ENCODE measurements around the gene F8.
"Not testable (repeated sequence)": the region's sequence is repeated elsewhere in the genome, so short reads cannot be mapped to it uniquely, and the experiment has no call there.

DNA sequence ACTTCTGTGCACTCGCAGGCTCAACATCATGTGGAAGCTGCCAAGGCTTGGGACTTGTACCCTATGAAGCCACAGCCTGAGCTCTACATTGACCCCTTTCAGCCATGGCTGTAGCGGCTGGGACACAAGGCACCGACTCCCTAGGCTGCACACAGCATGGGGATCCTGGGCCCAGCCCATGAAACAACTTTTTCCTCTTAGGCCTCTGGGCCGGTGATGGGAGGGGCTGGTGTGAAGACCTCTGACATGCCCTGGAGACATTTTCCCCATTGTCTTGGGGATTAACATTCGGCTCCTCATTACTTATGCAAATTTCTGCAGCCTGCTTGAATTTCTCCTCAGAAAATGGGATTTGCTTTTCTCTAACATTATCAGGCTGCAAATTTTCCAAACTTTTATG is 97.8 kb downstream of the F8 start:
- not testable (repeated sequence) for TF ChIP-seq EZH2 (IDR thresholded peaks at IDR 0.05); POLR2AphosphoS5 (IDR thresholded peaks at IDR 0.05; ENCODE audit: borderline replicate concordance, low read depth, low read length)

All from SK-N-MC (cell line).